HL-60 (cell line): ENCODE data around the gene CHMP5.

Source experiments
- DNase-seq, 2 experiments: peaks; one replicate each; pipeline ENCODE4 v3.0.0-alpha.2; 2010 to 2020; ENCODE audit warnings: low read depth in 1 of 2, low spot score in 1 of 2
- H3K27ac ChIP-seq: fragments of 250-450 bp; sonication (Bioruptor Pico); replicated peaks from 2 replicates; pipeline ENCODE4 v1.5.1; 2020; ENCODE audit warnings: mild to moderate bottlenecking, moderate library complexity
- H3K27me3 ChIP-seq: fragments of 250-450 bp; sonication (Bioruptor Pico); 2 replicates; pipeline ENCODE4 v1.5.1; 2021; ENCODE audit warnings: mild to moderate bottlenecking, moderate library complexity; ENCODE audit not compliant: insufficient read depth, poor library complexity, severe bottlenecking
- H3K4me3 ChIP-seq: replicated peaks from 2 replicates; pipeline ENCODE4 v1.5.1; 2011; ENCODE audit warnings: mild to moderate bottlenecking, control low read depth, low read length; ENCODE audit not compliant: insufficient read depth
- CTCF ChIP-seq: IDR thresholded peaks from one replicate; pipeline ENCODE4 v1.5.1; 2011; ENCODE audit warnings: low read length, control low read depth, inconsistent platforms; ENCODE audit not compliant: insufficient read depth
- GABPA ChIP-seq: IDR thresholded peaks from 2 replicates; pipeline ENCODE4 v1.6.1; 2012; ENCODE audit warnings: low read depth
- POLR2AphosphoS5 ChIP-seq: IDR thresholded peaks from 2 replicates; pipeline ENCODE4 v1.6.1; 2012; ENCODE audit warnings: low read depth
- REST ChIP-seq: IDR thresholded peaks from 2 replicates; pipeline ENCODE4 v1.6.1; 2012; ENCODE audit warnings: low read depth; ENCODE audit not compliant: insufficient replicate concordance
- SPI1 ChIP-seq: IDR thresholded peaks from 2 replicates; pipeline ENCODE4 v1.6.1; 2012; ENCODE audit warnings: low read depth, mild to moderate bottlenecking, borderline replicate concordance

Gene CHMP5

DNA sequence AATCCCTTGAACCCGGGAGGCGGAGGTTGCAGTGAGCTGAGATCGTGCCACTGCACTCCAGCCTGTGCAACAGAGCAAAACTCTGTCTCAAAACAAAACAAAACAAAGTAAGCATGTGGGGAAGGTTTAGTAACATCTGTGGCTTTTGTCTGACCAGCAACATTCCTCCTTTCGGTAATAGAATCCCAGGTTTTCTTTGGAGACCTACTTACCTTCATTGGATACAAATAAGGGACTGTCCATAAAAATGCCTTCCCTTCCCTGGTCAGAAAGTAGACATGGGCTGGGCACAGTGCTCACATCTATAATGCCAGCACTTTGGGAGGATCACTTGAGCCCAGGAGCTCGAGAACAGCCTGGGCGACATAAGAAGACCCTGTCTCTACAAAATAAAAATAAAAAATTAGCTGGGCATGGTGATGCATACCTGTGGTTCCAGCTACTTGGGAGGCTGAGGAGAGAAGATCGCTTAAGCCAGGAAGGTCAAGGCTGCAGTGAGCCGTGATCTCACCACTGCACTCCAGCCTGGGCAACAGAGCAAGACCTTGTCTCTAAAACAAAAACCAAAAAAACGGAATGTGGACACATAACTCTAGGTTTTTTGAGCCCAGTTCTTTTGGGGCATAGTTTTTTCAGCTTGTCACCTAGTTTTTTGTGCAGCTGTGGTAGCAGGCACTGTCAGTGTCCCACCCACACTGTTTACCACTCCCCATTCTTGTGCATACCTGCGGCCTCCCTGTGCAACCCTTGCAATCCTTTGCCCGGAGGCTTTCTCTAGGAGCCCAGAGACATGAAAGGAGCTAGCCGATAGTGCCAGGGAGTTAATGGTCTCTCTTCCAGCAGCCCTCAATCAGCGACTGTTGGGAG is 33.9 kb upstream of the CHMP5 start:
- H3K4me3 ChIP-seq, result no peak overlapping the region
- TF ChIP-seq GABPA, result no peak
- TF ChIP-seq REST, result no peak
- no peak for TF ChIP-seq SPI1
- no peaks in the 10 kb centered on the region for H3K27me3 ChIP-seq
- DNase-seq, result no peak
- no peak overlapping the region for H3K27ac ChIP-seq

DNA sequence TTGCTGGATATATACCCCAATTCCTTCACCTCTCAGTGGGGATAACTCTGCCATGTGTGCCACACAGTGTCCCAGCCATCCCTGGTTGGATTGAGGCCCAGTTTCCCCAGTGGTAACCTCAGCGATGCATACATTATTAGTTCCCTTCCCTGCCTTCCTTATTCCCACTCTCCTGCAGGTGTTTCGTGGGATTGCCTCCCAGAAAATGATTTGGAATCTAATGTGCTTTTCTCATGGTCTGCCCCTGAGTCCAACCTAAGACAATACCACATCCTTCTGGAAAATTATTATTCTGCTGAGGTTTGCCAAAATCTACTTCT is 33.3 kb upstream of the CHMP5 start:
- DNase-seq, result no peak
- H3K4me3 ChIP-seq, result no peak overlapping the region
- H3K27ac ChIP-seq, result no peak overlapping the region
- no peaks in the 10 kb centered on the region for H3K27me3 ChIP-seq
- TF ChIP-seq CTCF, result no peak
- no peak for TF ChIP-seq POLR2AphosphoS5
- TF ChIP-seq SPI1, result no peak
- no peak for TF ChIP-seq REST
- TF ChIP-seq GABPA, result no peak

- no peak overlapping the region for H3K4me3 ChIP-seq
- no peak for DNase-seq
- no peaks in the 10 kb centered on the region for H3K27me3 ChIP-seq
- no peak for TF ChIP-seq GABPA
- no peak for TF ChIP-seq SPI1
- no peak for TF ChIP-seq CTCF
- TF ChIP-seq POLR2AphosphoS5, result no peak
- TF ChIP-seq REST, result no peak
- no peak overlapping the region for H3K27ac ChIP-seq
These were observed 32.0 kb upstream of the CHMP5 start for GRCh38 chr9:33232815-33233214.
